H1 (cell line): ENCODE data around the gene MBD1. TPM values are rescaled to one million over a fixed set of nuclear protein-coding genes. Genes with fewer than 3 reads are reported as not detected.

Experiments
- BCL11A ChIP-seq, 2 experiments: IDR thresholded peaks; one replicate each; pipeline ENCODE4 v1.6.1; 2011; ENCODE audit warnings: low read depth in 2 of 2, low read length in 2 of 2, mild to moderate bottlenecking in 2 of 2
- polyA plus RNA-seq, 7 experiments: library from polyadenylated mRNA; depleted of rRNA in 3 of 7; stranded (reverse) in 5 of 7; unstranded in 2 of 7; fragments of >200 nt in 5 of 7; fragments of 200-250 nt in 2 of 7; gene quantifications; 1 replicate in 5 of 7; 2 replicates in 1 of 7; 4 replicates in 1 of 7; pipeline versions ENCODE4 v1.2.1 to v1.2.3, GENCODE V29; 2011 to 2013; ENCODE audit warnings: missing spikeins in 2 of 7, mixed read lengths in 2 of 7
- total RNA-seq: library from RNA; stranded (reverse); fragmentation: NEBNext Ultra II Directional; extraction: Animal tissue kit (Norgen Biotek cat#: 25700); gene quantifications from 2 replicates; pipeline ENCODE4 v1.2.1, GENCODE V29; 2021

MBD1 gene
- total and polyA plus RNA-seq, 2 of the 8 experiments (the other 6 are each of a cell fraction or from before 2014, with no cell fraction given), result 32.2 to 41.6 TPM

DNA sequence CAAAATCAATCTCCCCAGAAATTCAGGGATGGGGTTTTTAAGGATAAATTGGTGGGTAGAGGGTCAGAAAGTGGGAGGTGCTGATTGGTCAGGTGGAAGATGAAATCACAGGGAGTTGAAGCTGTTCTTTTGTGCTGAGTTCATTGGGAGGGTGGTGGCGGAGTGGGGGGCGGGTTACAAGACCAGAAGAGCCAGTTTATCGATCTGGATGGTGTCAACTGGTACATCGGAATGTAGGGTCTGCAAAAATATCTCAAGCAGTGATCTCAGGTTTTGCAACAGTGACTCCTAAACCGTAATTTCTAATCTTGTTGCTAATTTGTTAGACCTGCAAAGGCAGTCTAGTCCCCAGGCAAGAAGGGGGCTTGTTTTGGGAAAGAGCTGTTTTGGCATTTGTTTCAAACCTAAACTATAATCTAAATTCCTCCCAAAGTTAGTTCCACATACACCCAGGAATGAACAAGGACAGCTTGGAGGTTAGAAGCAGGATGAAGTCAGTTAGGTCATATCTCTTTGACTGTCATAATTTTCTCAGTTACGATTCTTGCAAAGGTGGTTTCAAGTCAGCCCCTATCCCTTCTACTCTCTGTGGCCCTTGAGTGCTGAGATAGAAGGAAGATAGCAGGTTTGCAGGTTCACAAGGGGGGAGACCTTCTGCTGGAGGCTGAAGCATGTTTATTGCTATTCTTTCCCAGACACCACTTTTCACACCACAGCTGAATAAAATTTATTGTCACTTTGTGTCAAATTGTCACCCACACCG, 18.5 kb upstream of the MBD1 start (continued):
- no peak for TF ChIP-seq BCL11A (IDR thresholded peaks at IDR 0.05; ENCODE audit: low read depth in 2 of 2, low read length in 2 of 2)
